ENCODE measurements around the gene CLIC5. TPM values are rescaled to one million over a fixed set of nuclear protein-coding genes. Genes with fewer than 3 reads are reported as not detected.

The CLIC5 gene
- total RNA-seq, 1 donor from 2014 or later: 0.35 TPM

DNA sequence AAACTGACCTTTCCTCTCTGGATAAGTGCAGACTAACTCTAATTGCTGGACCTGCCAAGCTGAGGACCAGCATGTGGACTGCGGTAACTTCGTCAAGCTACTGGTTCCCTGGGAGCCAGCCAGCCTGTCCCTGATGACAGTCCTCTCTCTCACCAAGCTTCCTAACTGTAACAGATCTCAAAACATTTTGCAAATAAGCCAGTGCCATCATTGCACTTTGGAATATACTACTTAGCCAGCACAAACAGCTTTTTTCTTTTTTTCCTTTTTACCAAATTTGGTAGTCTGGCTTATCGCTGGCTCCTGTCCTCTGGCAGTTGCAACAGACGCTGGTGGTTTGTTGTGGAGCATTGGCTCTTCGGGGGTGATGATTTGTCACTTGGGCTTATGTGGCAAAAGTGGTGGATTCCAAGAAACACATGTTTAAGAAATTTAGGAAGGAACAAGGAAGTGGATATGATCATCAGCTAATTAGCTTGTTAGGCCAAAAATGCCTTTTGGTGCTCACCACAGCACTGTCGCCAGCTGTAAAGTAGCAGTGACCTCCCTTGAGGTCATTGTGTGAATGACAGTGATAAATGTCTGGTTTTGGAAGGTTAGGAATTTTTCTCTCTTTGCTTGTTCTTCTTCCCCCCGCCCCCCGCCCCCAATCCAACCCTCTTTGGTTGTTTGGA lies 171.7 kb downstream of the CLIC5 start:
- DNase-seq (ENCODE audit: low read depth): peak; percentile 45

DNA sequence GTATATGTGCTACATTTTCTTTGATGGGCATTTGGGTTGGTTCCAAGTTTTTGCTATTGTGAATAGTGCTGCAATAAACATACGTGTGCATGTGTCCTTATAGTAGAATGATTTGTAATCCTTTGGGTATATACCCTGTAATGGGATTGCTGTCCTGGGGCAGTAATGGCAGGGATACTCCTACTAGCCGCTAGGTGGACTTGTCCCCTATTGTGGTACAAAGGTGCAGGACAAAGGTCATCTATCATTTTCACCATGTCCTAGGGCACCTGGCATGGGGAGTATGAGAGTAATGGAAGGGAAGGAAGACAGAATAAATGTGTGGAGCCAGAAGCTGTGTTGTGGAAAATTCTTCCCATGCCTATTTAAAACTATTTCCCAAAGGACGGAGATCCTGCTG lies 174.6 kb downstream of the CLIC5 start:
- no peak for DNase-seq (ENCODE audit: low read depth)

- DNase-seq (ENCODE audit: low read depth): no peak
These were observed 176.7 kb downstream of the CLIC5 start for GRCh38 chr6:45838996-45839395.

- DNase-seq (ENCODE audit: low read depth): no peak
These were observed 177.2 kb downstream of the CLIC5 start for GRCh38 chr6:45838451-45838850.

DNA sequence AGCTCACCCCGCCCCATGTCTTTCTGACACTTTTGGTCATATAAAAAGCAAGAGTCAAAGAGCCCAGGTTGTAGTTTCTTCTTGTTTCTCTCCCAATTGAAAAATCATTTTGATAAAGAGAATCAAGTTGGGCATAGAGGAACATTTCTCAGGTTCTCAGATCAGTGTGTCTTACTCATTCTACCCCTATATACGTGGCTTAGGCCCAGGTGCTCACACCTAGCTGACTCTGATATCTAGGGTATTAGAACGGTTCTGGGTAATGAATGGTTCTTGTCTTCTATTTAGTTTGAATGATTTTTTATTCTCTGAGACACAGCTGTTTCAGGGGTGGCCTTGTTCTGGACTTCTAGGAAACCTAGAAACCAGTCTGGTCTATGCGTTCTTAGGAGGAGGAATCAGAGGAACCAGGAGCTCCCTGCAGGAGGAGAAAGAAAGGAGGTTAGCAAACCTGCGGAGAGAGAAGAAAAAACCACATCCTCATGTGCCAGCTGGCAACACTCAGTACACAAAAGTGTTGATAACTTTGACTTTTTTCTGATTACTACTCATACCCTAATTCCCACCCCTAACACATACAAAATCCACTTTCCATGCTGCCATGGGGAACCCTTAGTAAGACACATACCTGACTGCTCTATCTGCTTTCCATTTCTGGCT lies 178.0 kb downstream of the CLIC5 start:
- no peak for DNase-seq (ENCODE audit: low read depth)

GRCh38 chr6:45836984-45837383 lies 178.7 kb downstream of the CLIC5 start:
- no peak for DNase-seq (ENCODE audit: low read depth)

DNA sequence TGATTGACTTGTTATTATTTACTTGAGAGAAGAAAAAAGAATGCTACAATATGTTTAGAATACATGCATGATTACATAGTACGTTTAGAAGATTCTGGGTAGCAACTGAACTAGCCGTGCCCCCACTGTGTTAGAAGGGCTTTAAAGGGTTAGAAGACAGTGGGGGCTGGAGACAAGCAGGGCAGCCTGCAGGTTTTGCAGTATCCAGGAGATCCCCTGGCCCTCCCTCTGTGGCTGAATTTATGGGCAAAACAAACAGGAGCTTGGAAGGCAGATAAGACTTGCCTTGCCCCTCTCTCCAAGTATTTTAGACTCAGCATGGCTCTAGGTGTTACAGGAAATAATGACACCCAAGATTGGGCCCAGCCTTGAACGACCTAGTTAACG lies 179.2 kb downstream of the CLIC5 start:
- DNase-seq (ENCODE audit: low read depth): no peak

DNA sequence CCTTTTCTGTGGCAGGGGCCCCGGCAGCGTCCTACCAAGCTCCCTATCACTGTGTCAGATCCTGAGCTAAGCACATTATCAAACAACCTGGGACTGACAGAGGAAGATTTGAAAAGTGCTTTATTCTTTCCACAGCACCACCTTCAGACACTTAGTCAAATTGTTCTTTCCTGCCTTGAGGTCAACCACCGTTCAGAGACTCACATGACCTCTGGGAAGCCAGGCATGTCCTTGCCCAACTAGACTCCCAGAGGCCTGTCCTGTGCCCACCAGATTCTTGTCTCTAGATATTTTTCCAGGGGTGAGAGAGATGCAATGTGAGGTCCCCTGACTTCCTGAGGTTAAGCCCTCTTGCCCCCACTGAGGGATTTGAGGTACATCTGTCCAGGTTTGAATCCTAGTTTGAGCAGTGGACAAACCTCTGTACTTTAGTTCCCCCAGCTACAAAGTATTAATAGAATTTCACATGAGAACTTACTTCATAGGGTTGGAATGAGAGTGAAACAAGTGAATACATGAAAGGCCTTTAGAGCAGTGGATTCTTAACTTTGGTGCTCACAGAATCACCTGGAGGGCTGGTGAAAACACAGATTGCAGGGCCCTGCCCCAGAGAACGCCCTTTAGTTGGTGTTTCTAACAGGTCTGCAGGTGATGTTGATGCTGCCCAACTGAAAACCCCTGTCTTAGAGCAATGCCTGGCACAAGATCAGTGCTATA lies 179.8 kb downstream of the CLIC5 start:
- DNase-seq (ENCODE audit: low read depth): peak; percentile 72

GRCh38 chr6:45832063-45832462 lies 183.6 kb downstream of the CLIC5 start:
- peak; percentile 20 for DNase-seq (ENCODE audit: low read depth)

Other genes starting within 250 kb of the CLIC5 start
- gene ENPP4, start 114.1 kb upstream of the CLIC5 start, total RNA-seq: 9.1 and 25.5 TPM in 2 replicates
- 9.3 and 11.1 TPM in 2 replicates for gene ENPP5, start 155.1 kb upstream of the CLIC5 start, total RNA-seq

Data from renal cortical epithelial cell (primary cell).